GM18526 (cell line): ENCODE results near the gene OLFM3.

Experiments
- POLR2A ChIP-seq: IDR thresholded peaks from 3 replicates; pipeline ENCODE4 v1.6.1; 2011; ENCODE audit not compliant: insufficient read length; ENCODE audit errors: extremely low read depth

The OLFM3 gene

DNA sequence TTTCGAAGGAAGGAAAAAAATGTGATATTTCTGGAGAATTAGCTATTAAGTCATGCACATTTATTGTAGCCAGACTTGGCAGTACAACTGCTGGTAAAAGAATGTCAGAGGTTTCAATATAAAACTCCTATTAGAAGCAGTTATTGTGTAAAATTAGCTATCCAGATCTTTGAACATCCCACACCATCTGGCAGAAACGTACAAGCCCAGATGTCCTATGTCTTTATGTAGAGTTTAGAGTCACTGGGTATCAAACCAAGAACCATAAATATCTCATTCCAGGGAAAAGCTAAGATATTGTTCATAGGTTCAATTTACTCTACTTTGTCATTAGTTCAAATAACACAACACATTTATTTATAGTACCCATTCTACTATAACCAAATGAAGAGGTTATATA, 31.4 kb downstream of the OLFM3 start:
- no peak for TF ChIP-seq POLR2A

DNA sequence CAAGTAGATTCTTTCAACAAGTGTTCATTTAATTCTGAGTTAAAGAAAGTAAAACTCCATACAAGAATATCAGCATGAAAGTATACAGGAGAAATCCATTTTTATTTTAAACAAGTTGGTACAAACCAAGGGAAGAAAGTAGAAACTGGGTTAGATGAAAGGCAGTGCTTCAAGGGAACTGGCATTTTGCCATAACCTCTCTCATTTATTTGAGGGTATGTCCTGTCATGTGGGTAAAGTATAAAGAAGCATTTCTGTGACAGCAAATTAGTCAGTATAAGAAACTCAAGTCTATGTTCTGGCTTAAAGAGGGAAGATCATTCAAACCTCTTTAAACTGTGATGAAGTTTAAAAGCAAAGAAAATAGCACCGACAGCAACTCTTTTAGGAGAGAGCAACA, 32.0 kb downstream of the OLFM3 start:
- no peak for TF ChIP-seq POLR2A

- no peak for TF ChIP-seq POLR2A
Measured at GRCh38 chr1:101960142-101960541, 36.6 kb downstream of the OLFM3 start.

- TF ChIP-seq POLR2A = no peak
Measured at GRCh38 chr1:101959456-101959855, 37.3 kb downstream of the OLFM3 start.

DNA sequence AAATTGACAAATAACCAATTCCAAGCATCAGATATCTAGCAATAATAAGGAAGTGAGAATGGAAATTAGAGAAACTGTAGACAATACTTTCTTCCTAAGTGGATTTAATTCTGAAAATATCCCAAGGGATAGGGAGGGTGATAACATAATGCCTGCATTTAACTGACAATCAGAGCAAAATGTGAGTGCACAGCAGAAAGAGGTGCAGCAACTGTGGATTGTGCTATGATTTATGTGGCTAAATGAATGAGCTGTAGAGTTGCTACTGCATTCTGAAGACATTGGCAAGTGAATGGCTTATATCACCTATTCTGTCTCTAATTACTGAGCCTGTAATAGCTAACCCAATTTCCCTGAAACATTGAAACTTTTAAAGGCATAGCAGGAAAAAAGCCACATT, 39.0 kb downstream of the OLFM3 start:
- no peak for TF ChIP-seq POLR2A

DNA sequence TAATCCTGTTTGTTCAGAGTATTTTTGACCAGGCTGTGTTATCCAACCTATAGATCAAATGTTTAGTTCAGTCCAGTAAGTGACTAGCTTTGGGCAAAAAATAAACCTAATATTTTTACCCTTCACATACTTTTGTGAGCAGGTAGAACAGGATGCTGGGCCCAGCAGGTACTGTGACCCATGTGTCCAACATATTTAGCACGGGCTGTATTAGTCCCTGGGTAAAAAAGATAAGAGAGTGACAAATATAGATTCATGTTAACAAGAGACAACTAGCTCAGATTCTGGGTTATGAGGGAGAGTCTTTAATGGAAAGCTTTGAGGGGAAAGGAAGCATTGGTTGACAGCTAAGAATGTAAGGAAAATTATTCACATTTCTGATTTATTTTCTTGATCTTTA, 43.1 kb downstream of the OLFM3 start:
- TF ChIP-seq POLR2A = no peak

DNA sequence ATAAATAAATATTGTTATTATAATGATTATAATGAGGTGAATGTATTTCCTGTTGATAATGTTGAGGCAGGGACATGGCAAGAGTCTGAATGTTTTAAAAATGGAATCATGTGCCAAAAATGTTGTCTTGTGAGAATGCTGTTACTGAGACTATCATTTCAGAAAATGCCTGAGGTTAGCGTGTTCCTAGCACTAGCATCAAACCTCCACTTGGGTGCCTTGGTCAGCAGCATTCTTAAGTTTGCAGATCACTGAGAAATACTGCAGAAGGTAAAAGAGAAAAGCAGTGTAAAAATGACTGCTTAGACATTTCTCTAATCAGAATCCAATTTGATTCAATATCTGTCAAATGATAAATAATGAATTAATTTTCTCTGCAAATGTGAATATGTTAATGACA, 50.8 kb downstream of the OLFM3 start:
- TF ChIP-seq POLR2A = no peak

DNA sequence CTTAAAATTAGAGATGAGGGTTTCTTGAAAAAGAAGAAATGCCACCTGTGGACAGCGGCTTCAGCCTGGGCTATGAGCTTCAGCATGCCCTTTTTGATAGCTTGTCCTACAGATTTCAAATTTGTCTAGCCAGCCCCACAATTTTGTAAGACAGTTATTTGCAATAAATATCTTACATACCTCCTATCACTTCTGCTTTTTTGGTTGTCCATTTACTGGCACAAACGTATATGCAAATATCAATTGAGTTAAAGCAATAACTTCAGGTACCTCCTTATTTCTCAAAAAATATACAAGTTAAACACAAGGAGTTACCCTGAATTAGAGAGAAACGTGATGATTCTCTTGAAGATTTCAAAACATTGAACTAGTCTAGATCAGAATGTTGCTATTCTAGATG, 53.5 kb downstream of the OLFM3 start:
- no peak for TF ChIP-seq POLR2A

GRCh38 chr1:101942516-101943193, 54.1 kb downstream of the OLFM3 start:
- TF ChIP-seq POLR2A = no peak

GRCh38 chr1:101938681-101939080, 58.0 kb downstream of the OLFM3 start:
- no peak for TF ChIP-seq POLR2A

- no peak for TF ChIP-seq POLR2A
Measured at GRCh38 chr1:101929343-101929742, 67.4 kb downstream of the OLFM3 start.

DNA sequence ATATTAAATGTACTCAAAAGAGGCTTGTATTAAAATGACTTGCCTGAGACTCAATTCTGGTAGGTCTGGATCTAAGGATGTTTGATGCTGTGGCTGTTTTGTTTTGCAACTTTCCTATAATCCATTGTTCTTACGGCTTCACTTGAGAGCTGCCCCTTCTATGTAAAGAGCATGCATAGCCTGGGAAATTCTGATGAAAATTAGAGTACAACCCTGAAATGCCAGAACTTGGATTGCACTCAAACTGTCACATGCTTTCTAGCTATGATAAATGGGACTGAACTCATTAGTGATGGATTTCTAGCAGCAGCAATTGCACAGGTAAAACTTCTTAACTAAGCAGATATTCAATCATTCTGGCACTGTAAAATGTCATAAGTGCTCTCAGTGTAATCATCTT, 67.9 kb downstream of the OLFM3 start:
- TF ChIP-seq POLR2A = no peak

DNA sequence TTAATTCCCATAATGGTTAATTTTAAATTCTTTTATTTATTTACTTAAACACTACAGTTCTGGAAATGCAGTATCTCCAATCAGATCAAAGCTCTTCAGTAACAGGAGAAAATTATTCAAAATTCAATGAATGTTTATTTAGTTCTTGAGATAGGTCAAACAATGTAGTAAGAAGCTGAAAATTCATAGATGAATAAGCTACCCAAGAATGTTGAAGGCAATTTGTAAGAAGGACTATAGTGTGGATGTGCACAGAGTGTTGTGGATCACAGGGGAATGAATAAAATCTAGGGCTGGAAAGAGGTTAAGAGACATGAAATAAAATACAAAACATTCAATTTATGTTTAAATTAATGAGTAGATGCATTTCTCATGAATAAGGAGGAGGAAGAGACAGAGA, 72.0 kb downstream of the OLFM3 start:
- no peak for TF ChIP-seq POLR2A

GRCh38 chr1:101920577-101920976, 76.1 kb downstream of the OLFM3 start:
- TF ChIP-seq POLR2A = no peak

GRCh38 chr1:101918277-101918676, 78.4 kb downstream of the OLFM3 start:
- no peak for TF ChIP-seq POLR2A

DNA sequence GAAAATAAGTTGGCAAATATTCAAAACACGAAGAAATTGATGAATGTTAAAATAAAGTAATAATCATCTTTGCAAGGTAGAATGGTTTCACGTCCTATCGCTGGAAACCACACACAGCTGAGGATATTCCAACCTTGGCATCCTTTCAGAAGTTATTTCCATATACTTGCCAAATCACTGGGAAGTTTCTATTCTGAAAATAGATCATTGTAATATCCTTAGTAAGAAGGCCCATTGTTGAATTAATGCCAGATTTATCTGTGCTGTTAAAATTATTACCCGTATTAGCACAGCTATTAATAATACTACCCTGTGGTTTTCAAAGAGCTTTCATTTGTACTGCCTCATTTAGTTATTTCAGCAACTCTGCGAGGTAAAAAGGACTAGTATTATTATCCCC, 81.1 kb downstream of the OLFM3 start:
- no peak for TF ChIP-seq POLR2A

- TF ChIP-seq POLR2A = no peak
Measured at GRCh38 chr1:101914473-101915242, 82.1 kb downstream of the OLFM3 start.
